Endothelial cell (in vitro differentiated cells): Measurements from ENCODE around the gene CDYL2. TPM values are rescaled to one million over a fixed set of nuclear protein-coding genes. Genes with fewer than 3 reads are reported as not detected.

Experiments used
- DNase-seq: peaks from one replicate; pipeline ENCODE4 v3.0.0; 2021; ENCODE audit warnings: low spot score
- H3K27ac Mint-ChIP-seq: one replicate; pipeline ENCODE4 v1.8.0; 2021; ENCODE audit warnings: mixed read lengths, inconsistent platforms; ENCODE audit not compliant: unreplicated experiment
- H3K27me3 Mint-ChIP-seq: one replicate; pipeline ENCODE4 v1.8.0; 2021; ENCODE audit warnings: mild to moderate bottlenecking, moderate library complexity, mixed read lengths, inconsistent platforms; ENCODE audit not compliant: unreplicated experiment
- H3K36me3 Mint-ChIP-seq: one replicate; pipeline ENCODE4 v1.8.0; 2021; ENCODE audit warnings: mild to moderate bottlenecking, low read depth, mixed read lengths, inconsistent platforms; ENCODE audit not compliant: unreplicated experiment
- H3K4me1 Mint-ChIP-seq: one replicate; pipeline ENCODE4 v1.8.0; 2021; ENCODE audit warnings: mild to moderate bottlenecking, mixed read lengths, inconsistent platforms; ENCODE audit not compliant: unreplicated experiment
- H3K4me3 Mint-ChIP-seq: one replicate; pipeline ENCODE4 v1.8.0; 2021; ENCODE audit warnings: mild to moderate bottlenecking, mixed read lengths, inconsistent platforms; ENCODE audit not compliant: unreplicated experiment
- H3K9me3 Mint-ChIP-seq: one replicate; pipeline ENCODE4 v1.8.0; 2021; ENCODE audit warnings: mixed read lengths, inconsistent platforms; ENCODE audit not compliant: unreplicated experiment
- CTCF ChIP-seq: fragments of 200-600 bp; sonication (generic); IDR thresholded peaks from one replicate; pipeline ENCODE4 v1.5.0; 2021; ENCODE audit warnings: antibody characterized with exemption; ENCODE audit not compliant: unreplicated experiment
- total RNA-seq: library from RNA; stranded (reverse); fragmentation: NEBNext Ultra II Directional; extraction: Animal tissue kit (Norgen Biotek cat#: 25700); gene quantifications from one replicate; pipeline ENCODE4 v1.2.1, GENCODE V29; 2021; ENCODE audit not compliant: unreplicated experiment

The CDYL2 gene
- total RNA-seq, 1 donor from 2014 or later = 26.6 TPM

- Mint-ChIP-seq H3K4me1 (no peaks in the 10 kb centered on the region), H3K4me3 (no peak overlapping the region), H3K27ac (no peak overlapping the region), H3K27me3 (no peaks in the 10 kb centered on the region), H3K9me3 (peaks cover 7% of the 10 kb centered on the region), H3K36me3 (no peaks in the 10 kb centered on the region)
- no peak for TF ChIP-seq CTCF
- no peak for DNase-seq
These were observed 32.4 kb upstream of the CDYL2 start for GRCh38 chr16:80836846-80837245.

GRCh38 chr16:80836202-80836601 lies 31.8 kb upstream of the CDYL2 start:
- H3K9me3 Mint-ChIP-seq = peaks cover 4% of the 10 kb centered on the region
- no peak overlapping the region for H3K4me3 Mint-ChIP-seq
- no peak for TF ChIP-seq CTCF
- no peaks in the 10 kb centered on the region for H3K36me3 Mint-ChIP-seq
- DNase-seq = no peak
- H3K27me3 Mint-ChIP-seq = peaks cover 1% of the 10 kb centered on the region
- H3K4me1 Mint-ChIP-seq = no peaks in the 10 kb centered on the region
- no peak overlapping the region for H3K27ac Mint-ChIP-seq

- Mint-ChIP-seq H3K27me3 (peaks cover 3% of the 10 kb centered on the region), H3K27ac (no peak overlapping the region), H3K36me3 (no peaks in the 10 kb centered on the region), H3K9me3 (no peaks in the 10 kb centered on the region), H3K4me1 (no peaks in the 10 kb centered on the region), H3K4me3 (no peak overlapping the region)
- DNase-seq = no peak
- no peak for TF ChIP-seq CTCF
These were observed 26.6 kb upstream of the CDYL2 start for GRCh38 chr16:80831039-80831438.

GRCh38 chr16:80828495-80828894 lies 24.1 kb upstream of the CDYL2 start:
- Mint-ChIP-seq H3K36me3 (no peaks in the 10 kb centered on the region), H3K9me3 (no peaks in the 10 kb centered on the region), H3K27me3 (peaks cover 3% of the 10 kb centered on the region), H3K27ac (no peak overlapping the region), H3K4me1 (no peaks in the 10 kb centered on the region), H3K4me3 (no peak overlapping the region)
- TF ChIP-seq CTCF = no peak
- DNase-seq = no peak

GRCh38 chr16:80827007-80827406 lies 22.6 kb upstream of the CDYL2 start:
- no peaks in the 10 kb centered on the region for H3K4me1 Mint-ChIP-seq
- H3K27ac Mint-ChIP-seq = no peak overlapping the region
- no peak for DNase-seq
- no peaks in the 10 kb centered on the region for H3K9me3 Mint-ChIP-seq
- no peaks in the 10 kb centered on the region for H3K36me3 Mint-ChIP-seq
- TF ChIP-seq CTCF = no peak
- H3K27me3 Mint-ChIP-seq = peaks cover 3% of the 10 kb centered on the region
- no peak overlapping the region for H3K4me3 Mint-ChIP-seq
